AG09319 (cell line): Measurements from ENCODE around the gene SLC17A9.
A peak's percentile ranks its signal among the peaks of the same experiment; 100 is the strongest.

ENCODE experiments used
- DNase-seq: peaks from one replicate; pipeline ENCODE4 v3.0.0-alpha.2; 2010; ENCODE audit warnings: low read depth; ENCODE audit errors: extremely low read depth
- TF ChIP-seq, protein P1 (sequence below): IDR thresholded peaks from 2 replicates; pipeline ENCODE4 v1.5.1; 2011; ENCODE audit warnings: low read depth, mild to moderate bottlenecking, inconsistent platforms, low read length, moderate library complexity

Gene SLC17A9

DNA sequence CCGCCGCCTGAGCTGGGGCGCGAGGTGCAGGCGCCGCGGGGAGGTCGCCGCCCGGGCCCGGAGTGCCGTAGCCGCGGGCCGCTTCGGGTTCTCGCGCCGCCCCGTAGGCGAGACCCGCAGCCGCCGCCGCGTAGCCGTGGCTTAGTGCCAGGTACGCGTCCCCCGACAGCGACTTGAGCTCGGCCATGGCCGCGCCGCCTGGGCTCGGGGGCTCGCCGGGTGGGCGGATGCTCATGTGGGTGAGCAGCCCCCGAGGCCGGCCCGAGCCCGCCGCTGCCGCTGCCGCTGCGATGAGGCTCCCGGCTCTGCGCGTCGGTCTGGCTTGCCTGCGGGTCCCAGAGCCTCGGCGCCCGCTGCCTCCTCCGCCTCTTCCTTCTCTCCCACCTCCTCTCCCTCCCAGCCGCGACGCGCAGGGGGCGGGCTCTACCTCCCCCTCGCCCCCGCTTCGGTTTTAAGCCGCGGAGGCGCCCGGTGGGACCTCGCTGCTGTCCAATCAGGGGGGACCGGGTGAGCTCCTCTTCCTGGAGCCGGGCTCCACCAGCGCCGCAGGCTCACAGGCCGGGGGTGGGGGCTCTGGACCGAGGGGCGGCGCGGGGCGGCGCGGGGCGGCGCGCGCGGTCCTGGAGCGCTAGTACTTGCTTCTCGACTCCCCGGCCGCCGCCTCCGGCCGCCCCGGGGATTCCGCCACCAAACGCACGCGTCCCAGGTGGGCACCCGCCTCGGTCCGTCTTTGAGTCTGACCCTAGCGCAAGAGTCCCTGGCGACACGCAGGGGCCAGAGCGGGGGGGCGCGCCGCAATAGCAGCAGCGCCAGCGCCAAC, 54.2 kb downstream of the SLC17A9 start, which contains the start of gene BHLHE23:
Gene BHLHE23, minus strand, starts transcription at position 425 of the 820 bp plus-strand sequence. Its CDS starts 190 bp downstream, at position 235.
- DNase-seq = no peak
- TF ChIP-seq, protein P1, sequence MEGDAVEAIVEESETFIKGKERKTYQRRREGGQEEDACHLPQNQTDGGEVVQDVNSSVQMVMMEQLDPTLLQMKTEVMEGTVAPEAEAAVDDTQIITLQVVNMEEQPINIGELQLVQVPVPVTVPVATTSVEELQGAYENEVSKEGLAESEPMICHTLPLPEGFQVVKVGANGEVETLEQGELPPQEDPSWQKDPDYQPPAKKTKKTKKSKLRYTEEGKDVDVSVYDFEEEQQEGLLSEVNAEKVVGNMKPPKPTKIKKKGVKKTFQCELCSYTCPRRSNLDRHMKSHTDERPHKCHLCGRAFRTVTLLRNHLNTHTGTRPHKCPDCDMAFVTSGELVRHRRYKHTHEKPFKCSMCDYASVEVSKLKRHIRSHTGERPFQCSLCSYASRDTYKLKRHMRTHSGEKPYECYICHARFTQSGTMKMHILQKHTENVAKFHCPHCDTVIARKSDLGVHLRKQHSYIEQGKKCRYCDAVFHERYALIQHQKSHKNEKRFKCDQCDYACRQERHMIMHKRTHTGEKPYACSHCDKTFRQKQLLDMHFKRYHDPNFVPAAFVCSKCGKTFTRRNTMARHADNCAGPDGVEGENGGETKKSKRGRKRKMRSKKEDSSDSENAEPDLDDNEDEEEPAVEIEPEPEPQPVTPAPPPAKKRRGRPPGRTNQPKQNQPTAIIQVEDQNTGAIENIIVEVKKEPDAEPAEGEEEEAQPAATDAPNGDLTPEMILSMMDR = no peak

- no peak for DNase-seq
- TF ChIP-seq, protein P1 = no peak
Observed at GRCh38 chr20:63007360-63007645, 54.8 kb downstream of the SLC17A9 start.

GRCh38 chr20:63007646-63008488, 55.4 kb downstream of the SLC17A9 start:
- DNase-seq = no peak
- TF ChIP-seq, protein P1 = no peak

GRCh38 chr20:63008541-63009044, 56.1 kb downstream of the SLC17A9 start:
- no peak for DNase-seq
- TF ChIP-seq, protein P1 = no peak

- peak; percentile 3 for DNase-seq
- TF ChIP-seq, protein P1 = peak; percentile 89
Observed at GRCh38 chr20:63009045-63009961, 56.8 kb downstream of the SLC17A9 start.

- TF ChIP-seq, protein P1 = no peak
Observed at GRCh38 chr20:63009988-63010769, 57.7 kb downstream of the SLC17A9 start.

More at GRCh38 chr20:63009988-63010769, 57.7 kb downstream of the SLC17A9 start:
- DNase-seq = no peak
